ENCODE results near the gene RBBP8NL.
A peak's percentile ranks its signal among the peaks of the same experiment; 100 is the strongest.

RBBP8NL gene

GRCh38 chr20:62422636-62423325, 4.6 kb downstream of the RBBP8NL start:
- no peak for DNase-seq (ENCODE audit: low read depth)

- DNase-seq (ENCODE audit: low read depth): no peak
These were observed 5.7 kb downstream of the RBBP8NL start for GRCh38 chr20:62421716-62421990.

- no peak for DNase-seq (ENCODE audit: low read depth)
These were observed 6.3 kb downstream of the RBBP8NL start for GRCh38 chr20:62420846-62421715.

GRCh38 chr20:62419759-62420158, 7.6 kb downstream of the RBBP8NL start:
- DNase-seq (ENCODE audit: low read depth): no peak

- no peak for DNase-seq (ENCODE audit: low read depth)
These were observed 8.4 kb downstream of the RBBP8NL start for GRCh38 chr20:62418709-62419487.

- DNase-seq (ENCODE audit: low read depth): no peak
These were observed 9.2 kb downstream of the RBBP8NL start for GRCh38 chr20:62417981-62418708.

GRCh38 chr20:62416651-62417637, 10.4 kb downstream of the RBBP8NL start:
- no peak for DNase-seq (ENCODE audit: low read depth)

- DNase-seq (ENCODE audit: low read depth): no peak
These were observed 11.8 kb downstream of the RBBP8NL start for GRCh38 chr20:62415354-62416111.

- DNase-seq (ENCODE audit: low read depth): no peak
These were observed 13.3 kb downstream of the RBBP8NL start for GRCh38 chr20:62413896-62414481.

- no peak for DNase-seq (ENCODE audit: low read depth)
These were observed 14.2 kb downstream of the RBBP8NL start for GRCh38 chr20:62413025-62413570.

GRCh38 chr20:62412194-62413024, 14.9 kb downstream of the RBBP8NL start:
- DNase-seq (ENCODE audit: low read depth): no peak

- DNase-seq (ENCODE audit: low read depth): no peak
These were observed 15.7 kb downstream of the RBBP8NL start for GRCh38 chr20:62411479-62412193.

GRCh38 chr20:62410746-62411478, 16.4 kb downstream of the RBBP8NL start:
- no peak for DNase-seq (ENCODE audit: low read depth)

GRCh38 chr20:62409931-62410745, 17.2 kb downstream of the RBBP8NL start:
- peak; percentile 23 for DNase-seq (ENCODE audit: low read depth)

- no peak for DNase-seq (ENCODE audit: low read depth)
These were observed 18.1 kb downstream of the RBBP8NL start for GRCh38 chr20:62409086-62409853.

Data from iris pigment epithelial cell (primary cell).